Calu3 (cell line): ENCODE data around the gene TPMT. TPM values are rescaled to one million over a fixed set of nuclear protein-coding genes. Genes with fewer than 3 reads are reported as not detected.
"Not testable (repeated sequence)": the region's sequence is repeated elsewhere in the genome, so short reads cannot be mapped to it uniquely, and the experiment has no call there.

Experiments used
- BruUV-seq: library from RNA; stranded (reverse); fragments of 400-500 nt; replicated peaks from 2 replicates; lab custom pipeline; 2021; lab: Mats Ljungman, UMichigan
- CTCF ChIA-PET: fragments of 300-600 bp; sonication (Branson Sonifier 250); formaldehyde crosslinking; loops from one replicate; lab custom pipeline; 2022; ENCODE audit warnings: antibody characterized with exemption; lab: Charles Lee
- DNase-seq: peaks from one replicate; pipeline ENCODE4 v3.0.0; 2022
- H3K27ac Mint-ChIP-seq: one replicate; pipeline ENCODE4 v1.8.0; 2022; ENCODE audit warnings: mixed read lengths; ENCODE audit not compliant: unreplicated experiment
- H3K27me3 Mint-ChIP-seq: one replicate; pipeline ENCODE4 v1.8.0; 2022; ENCODE audit warnings: mixed read lengths; ENCODE audit not compliant: unreplicated experiment
- H3K36me3 Mint-ChIP-seq: one replicate; pipeline ENCODE4 v1.8.0; 2022; ENCODE audit warnings: mild to moderate bottlenecking, moderate library complexity, mixed read lengths; ENCODE audit not compliant: insufficient read depth, unreplicated experiment
- H3K4me1 Mint-ChIP-seq: one replicate; pipeline ENCODE4 v1.8.0; 2022; ENCODE audit warnings: mild to moderate bottlenecking, low read depth, mixed read lengths; ENCODE audit not compliant: unreplicated experiment
- H3K4me3 Mint-ChIP-seq: one replicate; pipeline ENCODE4 v1.8.0; 2022; ENCODE audit warnings: mild to moderate bottlenecking, low read depth, moderate library complexity, mixed read lengths; ENCODE audit not compliant: unreplicated experiment
- H3K9me3 Mint-ChIP-seq: one replicate; pipeline ENCODE4 v1.8.0; 2022; ENCODE audit warnings: low read depth, mixed read lengths; ENCODE audit not compliant: unreplicated experiment
- intact Hi-C: fragments of 100-400 bp; cut with micrococcal nuclease; formaldehyde crosslinking; loops from one replicate; pipeline ENCODE4 v1.10.0; 2022; ENCODE audit not compliant: unreplicated experiment
- total RNA-seq: library from RNA; stranded (reverse); gene quantifications from 2 replicates; pipeline ENCODE4 v1.2.3, GENCODE V29; 2022
- TF ChIP-seq, protein P1 (sequence below): fragments of 200-600 bp; IDR thresholded peaks from one replicate; pipeline ENCODE4 v1.8.0; 2022; ENCODE audit warnings: antibody characterized with exemption; ENCODE audit not compliant: unreplicated experiment

Gene TPMT
- total RNA-seq, 1 experiment from 2014 or later, result 7.6 TPM

DNA sequence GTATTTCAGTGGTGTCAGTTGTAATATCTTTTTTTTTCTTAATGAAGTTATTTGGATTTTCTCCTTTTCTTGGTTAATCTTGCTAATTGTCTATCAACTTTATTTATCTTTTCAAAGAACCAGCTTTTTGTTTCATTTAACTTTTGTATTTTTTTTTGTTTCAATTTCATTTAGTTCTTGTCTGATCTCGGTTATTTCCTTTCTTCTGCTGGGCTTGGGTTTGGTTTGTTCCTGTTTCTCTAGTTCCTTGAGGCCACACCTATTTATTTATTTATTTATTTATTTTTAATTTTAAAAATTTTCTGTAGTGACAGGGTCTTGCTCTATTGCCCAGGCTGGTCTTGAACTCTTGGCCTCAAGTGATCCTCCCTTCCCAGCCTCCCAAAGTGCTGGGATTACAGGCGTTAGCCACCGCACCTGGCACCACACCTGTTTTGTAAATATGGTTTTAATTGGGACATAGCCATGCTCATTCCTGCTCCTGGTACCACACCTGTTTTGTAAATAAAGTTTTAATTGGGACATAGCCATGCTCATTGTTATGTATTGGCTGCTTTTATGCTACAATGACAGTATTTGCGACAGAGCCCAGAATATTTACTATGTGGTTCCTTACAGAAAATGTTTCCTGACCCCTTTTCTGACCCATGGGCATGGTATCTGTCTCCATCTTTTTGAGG lies 22.5 kb upstream of the TPMT start:
- H3K27ac Mint-ChIP-seq, result no peak overlapping the region
- H3K36me3 Mint-ChIP-seq, result no peaks in the 10 kb centered on the region
- no TSS peak for BruUV-seq
- no peaks in the 10 kb centered on the region for H3K9me3 Mint-ChIP-seq
- CTCF ChIA-PET, result no interaction called here
- H3K4me3 Mint-ChIP-seq, result no peak overlapping the region
- no peaks in the 10 kb centered on the region for H3K4me1 Mint-ChIP-seq
- intact Hi-C loops, result no loop called here
- TF ChIP-seq, protein P1, sequence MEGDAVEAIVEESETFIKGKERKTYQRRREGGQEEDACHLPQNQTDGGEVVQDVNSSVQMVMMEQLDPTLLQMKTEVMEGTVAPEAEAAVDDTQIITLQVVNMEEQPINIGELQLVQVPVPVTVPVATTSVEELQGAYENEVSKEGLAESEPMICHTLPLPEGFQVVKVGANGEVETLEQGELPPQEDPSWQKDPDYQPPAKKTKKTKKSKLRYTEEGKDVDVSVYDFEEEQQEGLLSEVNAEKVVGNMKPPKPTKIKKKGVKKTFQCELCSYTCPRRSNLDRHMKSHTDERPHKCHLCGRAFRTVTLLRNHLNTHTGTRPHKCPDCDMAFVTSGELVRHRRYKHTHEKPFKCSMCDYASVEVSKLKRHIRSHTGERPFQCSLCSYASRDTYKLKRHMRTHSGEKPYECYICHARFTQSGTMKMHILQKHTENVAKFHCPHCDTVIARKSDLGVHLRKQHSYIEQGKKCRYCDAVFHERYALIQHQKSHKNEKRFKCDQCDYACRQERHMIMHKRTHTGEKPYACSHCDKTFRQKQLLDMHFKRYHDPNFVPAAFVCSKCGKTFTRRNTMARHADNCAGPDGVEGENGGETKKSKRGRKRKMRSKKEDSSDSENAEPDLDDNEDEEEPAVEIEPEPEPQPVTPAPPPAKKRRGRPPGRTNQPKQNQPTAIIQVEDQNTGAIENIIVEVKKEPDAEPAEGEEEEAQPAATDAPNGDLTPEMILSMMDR, result no peak
- H3K27me3 Mint-ChIP-seq, result no peaks in the 10 kb centered on the region
- no peak for DNase-seq

DNA sequence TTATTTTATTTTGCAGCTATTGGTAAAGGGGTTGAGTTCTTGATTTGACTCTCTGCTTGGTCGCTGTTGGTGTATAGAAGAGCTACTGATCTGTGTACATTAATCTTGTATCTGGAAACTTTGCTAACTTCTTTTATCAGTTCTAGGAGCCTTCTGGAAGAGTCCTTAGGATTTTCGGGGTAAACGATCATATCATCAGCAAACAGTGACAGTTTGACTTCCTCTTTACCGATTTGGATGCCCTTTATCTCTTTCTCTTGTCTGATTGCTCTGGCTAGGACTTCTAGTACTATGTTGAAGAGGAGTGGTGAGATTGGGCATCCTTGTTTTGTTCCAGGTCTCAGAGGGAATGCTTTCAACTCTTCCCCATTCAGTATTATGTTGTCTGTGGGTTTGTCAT lies 21.3 kb upstream of the TPMT start:
- H3K36me3 Mint-ChIP-seq, intact Hi-C loops, CTCF ChIA-PET, H3K27me3 Mint-ChIP-seq, H3K4me3 Mint-ChIP-seq, H3K27ac Mint-ChIP-seq, H3K4me1 Mint-ChIP-seq, H3K9me3 Mint-ChIP-seq, DNase-seq, BruUV-seq: not testable (repeated sequence)

DNA sequence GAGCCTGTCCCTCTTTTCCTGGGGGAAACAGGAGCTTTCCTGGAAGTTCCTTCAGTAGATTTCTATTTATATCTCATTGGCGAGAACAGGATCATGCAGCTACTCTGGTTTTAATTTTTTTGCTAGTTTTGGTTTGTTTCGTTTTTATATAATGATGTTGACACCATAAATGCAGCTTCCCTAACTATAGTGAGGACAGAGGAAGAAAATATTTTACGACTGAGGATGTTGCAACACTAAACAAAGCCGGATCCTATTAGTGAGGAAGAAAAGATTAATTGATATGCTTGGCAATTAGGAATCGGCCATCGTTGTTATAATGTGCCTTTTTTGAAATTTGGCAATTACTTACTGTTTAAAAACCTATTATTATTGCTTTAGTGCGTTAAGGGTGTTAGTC lies 17.0 kb upstream of the TPMT start:
- H3K4me1 Mint-ChIP-seq, result no peaks in the 10 kb centered on the region
- TF ChIP-seq, protein P1, result no peak
- CTCF ChIA-PET, result interaction anchor here (0.6 kb wide), 1 partner anchor 145 kb away, joined by 3 read pairs; no protein-coding TSS in a partner anchor
- intact Hi-C loops, result no loop called here
- no peak overlapping the region for H3K27ac Mint-ChIP-seq
- H3K36me3 Mint-ChIP-seq, result no peaks in the 10 kb centered on the region
- no peak overlapping the region for H3K4me3 Mint-ChIP-seq
- H3K9me3 Mint-ChIP-seq, result no peaks in the 10 kb centered on the region
- H3K27me3 Mint-ChIP-seq, result no peaks in the 10 kb centered on the region
- no TSS peak for BruUV-seq
- no peak for DNase-seq

DNA sequence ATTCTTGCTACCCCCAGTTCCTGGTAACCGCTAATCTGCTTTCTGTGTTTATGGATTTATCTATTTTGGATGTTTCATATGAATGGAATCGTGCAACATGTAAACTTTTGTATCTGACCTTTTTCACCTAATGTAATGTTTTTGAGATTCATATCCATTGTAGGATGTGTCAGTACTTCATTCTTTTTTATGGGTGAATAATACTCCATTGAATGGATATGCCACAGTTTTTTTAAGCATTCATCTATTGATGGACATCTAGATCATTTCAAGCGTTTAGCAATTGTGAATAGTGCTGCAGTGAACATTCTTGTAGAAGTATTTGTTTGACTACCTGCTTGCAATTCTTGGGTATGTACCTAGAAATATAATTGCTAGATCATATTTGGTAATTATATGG lies 13.4 kb upstream of the TPMT start:
- no peak for DNase-seq
- no peaks in the 10 kb centered on the region for H3K36me3 Mint-ChIP-seq
- TF ChIP-seq, protein P1, result no peak
- H3K27ac Mint-ChIP-seq, result no peak overlapping the region
- intact Hi-C loops, result no loop called here
- no TSS peak for BruUV-seq
- no peaks in the 10 kb centered on the region for H3K27me3 Mint-ChIP-seq
- no peaks in the 10 kb centered on the region for H3K9me3 Mint-ChIP-seq
- no peak overlapping the region for H3K4me3 Mint-ChIP-seq
- CTCF ChIA-PET, result no interaction called here
- H3K4me1 Mint-ChIP-seq, result no peaks in the 10 kb centered on the region

DNA sequence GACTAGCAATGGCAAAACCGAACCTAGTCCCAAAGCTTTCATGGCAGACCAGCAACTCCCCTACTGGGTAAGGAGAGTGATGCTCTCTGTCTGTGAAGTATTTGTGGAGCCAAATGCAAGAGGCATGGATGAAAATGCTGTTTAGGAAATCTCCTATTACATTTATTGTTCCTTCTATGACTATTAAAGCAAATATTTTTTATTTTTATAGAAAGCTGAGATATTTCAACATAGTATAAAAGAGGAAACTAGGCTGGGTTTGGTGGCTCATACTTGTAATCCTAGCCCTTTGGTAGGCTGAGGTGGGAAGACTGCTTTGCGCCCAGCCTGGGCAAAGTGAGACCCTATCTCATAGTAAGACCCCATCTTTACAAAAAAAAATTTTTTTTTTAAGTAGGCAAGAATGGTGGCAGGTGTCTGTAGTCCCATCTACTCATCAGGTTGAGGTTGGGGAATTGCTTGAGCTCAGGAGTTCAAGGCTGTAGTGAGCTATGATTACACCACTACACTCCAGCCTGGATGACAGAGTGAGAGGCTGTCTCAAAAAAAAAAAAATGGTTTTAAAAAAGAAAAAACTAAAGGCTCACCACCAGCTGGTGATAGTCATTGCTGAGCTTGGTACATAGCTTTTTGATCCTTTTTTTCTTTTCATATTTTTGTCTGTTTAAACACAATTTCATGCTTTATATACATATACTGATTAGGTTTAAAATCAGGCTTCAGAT lies 11.6 kb upstream of the TPMT start:
- Mint-ChIP-seq H3K36me3 (peaks cover 5% of the 10 kb centered on the region), H3K27ac (no peak overlapping the region), H3K4me3 (no peak overlapping the region), H3K9me3 (no peaks in the 10 kb centered on the region), H3K4me1 (no peaks in the 10 kb centered on the region), H3K27me3 (no peaks in the 10 kb centered on the region)
- CTCF ChIA-PET, result no interaction called here
- no TSS peak for BruUV-seq
- DNase-seq, result no peak
- intact Hi-C loops, result no loop called here
- TF ChIP-seq, protein P1, result no peak
